NCI-H1048 (cell line): ENCODE measurements around the gene VPS13D.

Experiments used
- DNase-seq: peaks from one replicate; lab custom pipeline; 2025; lab: John Stamatoyannopoulos, UW

VPS13D gene

GRCh38 chr1:12229835-12230548 is at the start of gene VPS13D:
Gene VPS13D, plus strand, starts transcription at chr1:12230030. Its CDS starts 4,237 bp downstream, at chr1:12234267.
- peak; percentile 75 for DNase-seq

- no peak for DNase-seq
Measured at GRCh38 chr1:12180315-12180714, 49.5 kb upstream of the VPS13D start.

- DNase-seq: no peak
Measured at GRCh38 chr1:12180903-12181302, 48.9 kb upstream of the VPS13D start.

GRCh38 chr1:12181568-12181967 is 48.3 kb upstream of the VPS13D start:
- no peak for DNase-seq

- DNase-seq: no peak
Measured at GRCh38 chr1:12182410-12182984, 47.3 kb upstream of the VPS13D start.

GRCh38 chr1:12183095-12183794 is 46.6 kb upstream of the VPS13D start:
- DNase-seq: no peak

GRCh38 chr1:12184008-12184681 is 45.7 kb upstream of the VPS13D start:
- no peak for DNase-seq

GRCh38 chr1:12185036-12185917 is 44.6 kb upstream of the VPS13D start:
- DNase-seq: no peak

- DNase-seq: no peak
Measured at GRCh38 chr1:12185918-12186678, 43.7 kb upstream of the VPS13D start.

GRCh38 chr1:12186679-12186985 is 43.2 kb upstream of the VPS13D start:
- no peak for DNase-seq

- no peak for DNase-seq
Measured at GRCh38 chr1:12188115-12188514, 41.7 kb upstream of the VPS13D start.

GRCh38 chr1:12188657-12189327 is 41.0 kb upstream of the VPS13D start:
- DNase-seq: no peak

GRCh38 chr1:12189328-12189682 is 40.5 kb upstream of the VPS13D start:
- DNase-seq: no peak

GRCh38 chr1:12191242-12192032 is 38.4 kb upstream of the VPS13D start:
- no peak for DNase-seq

GRCh38 chr1:12194666-12195216 is 35.1 kb upstream of the VPS13D start:
- DNase-seq: no peak

GRCh38 chr1:12195416-12195815 is 34.4 kb upstream of the VPS13D start:
- no peak for DNase-seq

GRCh38 chr1:12196641-12197482 is 33.0 kb upstream of the VPS13D start:
- no peak for DNase-seq

GRCh38 chr1:12197483-12197880 is 32.3 kb upstream of the VPS13D start:
- DNase-seq: no peak

- DNase-seq: no peak
Measured at GRCh38 chr1:12200208-12200607, 29.6 kb upstream of the VPS13D start.
